Measurements from ENCODE around the gene TEDC2.

- TF ChIP-seq EZH2phosphoT487 (IDR thresholded peaks at IDR 0.05; ENCODE audit: borderline replicate concordance, low read length) = no peak
- TF ChIP-seq, protein P1, sequence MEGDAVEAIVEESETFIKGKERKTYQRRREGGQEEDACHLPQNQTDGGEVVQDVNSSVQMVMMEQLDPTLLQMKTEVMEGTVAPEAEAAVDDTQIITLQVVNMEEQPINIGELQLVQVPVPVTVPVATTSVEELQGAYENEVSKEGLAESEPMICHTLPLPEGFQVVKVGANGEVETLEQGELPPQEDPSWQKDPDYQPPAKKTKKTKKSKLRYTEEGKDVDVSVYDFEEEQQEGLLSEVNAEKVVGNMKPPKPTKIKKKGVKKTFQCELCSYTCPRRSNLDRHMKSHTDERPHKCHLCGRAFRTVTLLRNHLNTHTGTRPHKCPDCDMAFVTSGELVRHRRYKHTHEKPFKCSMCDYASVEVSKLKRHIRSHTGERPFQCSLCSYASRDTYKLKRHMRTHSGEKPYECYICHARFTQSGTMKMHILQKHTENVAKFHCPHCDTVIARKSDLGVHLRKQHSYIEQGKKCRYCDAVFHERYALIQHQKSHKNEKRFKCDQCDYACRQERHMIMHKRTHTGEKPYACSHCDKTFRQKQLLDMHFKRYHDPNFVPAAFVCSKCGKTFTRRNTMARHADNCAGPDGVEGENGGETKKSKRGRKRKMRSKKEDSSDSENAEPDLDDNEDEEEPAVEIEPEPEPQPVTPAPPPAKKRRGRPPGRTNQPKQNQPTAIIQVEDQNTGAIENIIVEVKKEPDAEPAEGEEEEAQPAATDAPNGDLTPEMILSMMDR (conservative IDR thresholded peaks at IDR 0.05; ENCODE audit: low read depth, low read length) = no peak
Observed at GRCh38 chr16:2426941-2427361, 33.0 kb upstream of the TEDC2 start.

All from PC-3 (cell line).